Muscle layer of duodenum (tissue), 2 donors: ENCODE measurements around the gene CGB1.
A peak's percentile ranks its signal among the peaks of the same experiment; 100 is the strongest.

Experiments used
- H3K27ac ChIP-seq: one replicate; pipeline ENCODE4 v1.7.0; 2013; ENCODE audit warnings: mild to moderate bottlenecking, low read length
- H3K27me3 ChIP-seq: one replicate; pipeline ENCODE4 v1.7.0; 2013; ENCODE audit warnings: low read depth, mild to moderate bottlenecking, control low read depth, low read length
- H3K36me3 ChIP-seq, 2 donors: one replicate each; pipeline ENCODE4 v1.7.0; 2013; ENCODE audit warnings: low read length in 2 of 2, control low read depth in 1 of 2, mild to moderate bottlenecking in 1 of 2; ENCODE audit not compliant: insufficient read depth in 2 of 2, control insufficient read depth in 1 of 2
- H3K4me1 ChIP-seq, 2 donors: one replicate each; pipeline ENCODE4 v1.7.0; 2013; ENCODE audit warnings: low read length in 2 of 2, mild to moderate bottlenecking in 2 of 2, control low read depth in 1 of 2, moderate library complexity in 1 of 2; ENCODE audit not compliant: insufficient read depth in 2 of 2, control insufficient read depth in 1 of 2
- H3K4me3 ChIP-seq, 2 donors: one replicate each; pipeline ENCODE4 v1.7.0; 2013; ENCODE audit warnings: low read length in 2 of 2, low read depth in 1 of 2, mild to moderate bottlenecking in 1 of 2
- H3K9me3 ChIP-seq, 2 donors: one replicate each; pipeline ENCODE4 v1.7.0; 2013; ENCODE audit warnings: low read length in 2 of 2, control low read depth in 1 of 2, mild to moderate bottlenecking in 1 of 2; ENCODE audit not compliant: control insufficient read depth in 1 of 2
- donor health status: healthy.

CGB1 gene

DNA sequence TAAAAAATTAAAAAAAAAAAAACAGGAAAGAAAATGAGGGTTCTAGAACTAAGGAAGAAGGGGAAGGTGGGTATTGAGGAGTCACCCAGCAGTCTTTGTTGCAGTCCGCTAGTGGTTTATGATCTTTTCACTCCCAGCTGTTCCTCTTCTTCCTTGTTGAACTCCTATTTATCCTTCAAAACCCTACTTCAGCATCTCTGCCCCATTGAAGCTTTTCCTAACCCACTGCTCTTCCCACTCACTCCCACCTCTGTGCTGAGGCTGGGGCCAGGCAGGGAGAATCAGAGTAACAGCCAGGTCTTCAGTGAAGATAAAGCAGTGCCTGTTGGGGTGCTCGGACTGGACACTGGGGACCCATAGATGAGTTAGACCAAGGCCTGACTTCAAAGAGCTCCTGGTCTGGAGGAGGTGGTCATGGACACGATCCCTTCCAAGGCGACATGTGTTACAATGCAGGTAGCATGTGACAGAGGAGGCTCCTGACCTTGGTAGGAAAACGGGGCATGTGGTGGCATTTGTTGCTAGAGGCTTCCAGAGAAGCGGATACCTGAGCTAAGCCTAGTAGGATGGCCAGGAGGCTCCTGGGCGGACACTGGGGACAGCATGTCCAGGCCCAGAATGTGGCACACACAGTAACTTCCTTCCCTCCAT lies 31.6 kb downstream of the CGB1 start:
- H3K27ac ChIP-seq, result no peak overlapping the region
- H3K4me3 ChIP-seq, result no peak overlapping the region
- H3K4me1 ChIP-seq, result no peaks in the 10 kb centered on the region
- peaks cover 27 to 55% of the 10 kb centered on the region in 2 donors for H3K36me3 ChIP-seq
- H3K27me3 ChIP-seq, result no peaks in the 10 kb centered on the region
- no peaks in the 10 kb centered on the region for H3K9me3 ChIP-seq

DNA sequence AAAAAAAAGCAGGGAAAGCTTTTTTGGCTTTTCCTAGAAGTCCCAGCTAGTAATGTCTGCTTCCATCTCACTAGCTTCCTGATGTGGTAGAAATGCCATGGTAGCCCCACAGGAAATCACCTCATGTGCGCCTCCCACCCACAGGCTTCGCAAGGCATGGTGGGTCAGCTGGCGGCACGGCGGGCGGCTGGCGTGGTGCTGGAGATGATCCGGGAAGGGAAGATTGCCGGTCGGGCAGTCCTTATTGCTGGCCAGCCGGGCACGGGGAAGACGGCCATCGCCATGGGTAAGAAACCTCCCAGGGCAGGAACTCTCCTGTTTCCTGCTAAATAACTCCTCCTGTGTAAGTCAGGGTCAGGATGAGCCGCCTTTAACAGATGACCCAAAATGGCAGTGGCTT lies 32.6 kb downstream of the CGB1 start:
- H3K9me3 ChIP-seq, result no peaks in the 10 kb centered on the region
- H3K36me3 ChIP-seq, result peaks cover 31 to 46% of the 10 kb centered on the region in 2 donors
- no peak overlapping the region for H3K27ac ChIP-seq
- no peaks in the 10 kb centered on the region for H3K4me1 ChIP-seq
- no peak overlapping the region for H3K4me3 ChIP-seq
- no peaks in the 10 kb centered on the region for H3K27me3 ChIP-seq

DNA sequence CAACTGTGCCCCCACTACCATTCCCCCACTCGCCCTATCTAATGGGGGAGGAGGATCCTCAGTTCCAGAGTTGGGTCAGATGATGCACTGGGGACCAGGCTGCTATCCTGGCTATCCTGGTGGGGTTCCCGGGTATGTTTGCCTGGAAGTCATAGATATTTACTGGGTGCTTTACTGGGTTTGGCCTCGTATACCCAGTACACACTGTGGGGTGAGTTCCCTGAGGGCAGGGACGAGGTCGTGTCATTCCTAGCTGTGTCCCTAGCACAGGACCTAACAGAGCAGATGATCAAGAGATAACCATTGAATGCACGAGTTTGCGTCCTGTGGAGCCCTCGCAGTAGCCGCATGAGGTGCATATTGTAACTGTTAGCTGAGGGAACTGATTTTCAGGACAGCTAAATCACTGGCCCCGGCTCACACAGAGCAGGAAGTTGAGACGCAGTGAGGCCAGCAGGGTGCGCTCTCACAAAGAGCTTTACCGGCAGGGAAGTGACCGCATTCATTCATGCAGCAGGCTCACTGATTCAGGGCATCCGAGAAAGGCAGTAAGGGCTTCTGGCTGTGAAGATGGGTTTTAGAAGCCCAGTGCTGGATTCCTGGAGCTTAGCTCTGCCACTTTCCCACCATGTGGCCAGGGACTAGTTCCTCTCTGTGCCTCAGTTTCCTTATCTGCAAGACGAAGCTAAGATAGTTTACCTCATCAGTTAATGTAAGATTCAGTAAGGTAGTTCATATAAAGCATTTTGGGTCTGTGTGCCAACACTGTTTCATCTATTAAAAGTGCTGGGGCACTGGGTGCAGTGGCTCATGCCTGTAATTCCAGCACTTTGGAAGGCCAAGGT lies 37.0 kb downstream of the CGB1 start:
- no peak overlapping the region for H3K27ac ChIP-seq
- no peaks in the 10 kb centered on the region for H3K9me3 ChIP-seq
- peaks cover 0 to 3% of the 10 kb centered on the region in 2 donors for H3K4me1 ChIP-seq
- peaks cover 8 to 17% of the 10 kb centered on the region in 2 donors for H3K36me3 ChIP-seq
- no peak overlapping the region for H3K4me3 ChIP-seq
- H3K27me3 ChIP-seq, result no peaks in the 10 kb centered on the region

- Histone ChIP-seq H3K27ac (no peak overlapping the region), H3K27me3 (no peaks in the 10 kb centered on the region), H3K36me3 (peaks cover under 1 to 4% of the 10 kb centered on the region in 2 donors), H3K9me3 (no peaks in the 10 kb centered on the region), H3K4me1 (peaks cover 0 to 12% of the 10 kb centered on the region in 2 donors), H3K4me3 (no peak overlapping the region)
Measured at GRCh38 chr19:48997972-48998371, 38.7 kb downstream of the CGB1 start.

DNA sequence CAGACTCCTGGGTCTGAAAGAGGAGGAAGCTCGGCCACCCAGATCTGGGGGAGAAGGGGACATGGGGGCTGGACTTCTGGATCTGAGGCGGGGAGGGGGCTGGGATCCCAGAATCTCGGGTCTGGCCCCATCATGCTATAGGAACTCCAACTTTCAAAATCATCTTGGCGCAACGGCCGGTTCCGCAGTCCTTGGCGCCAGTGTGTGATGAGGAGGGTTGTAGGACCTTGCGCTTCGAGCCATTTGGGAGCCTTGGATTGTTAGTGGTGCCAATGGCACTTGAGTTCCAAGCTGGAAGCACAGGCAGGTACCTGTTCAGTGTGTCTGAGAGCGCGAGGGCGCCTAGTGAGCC lies 42.7 kb downstream of the CGB1 start:
- Histone ChIP-seq H3K27ac (peak overlapping the region; percentile 90), H3K4me3 (peak overlapping the region; percentile 87 to 92), H3K27me3 (no peaks in the 10 kb centered on the region), H3K4me1 (peaks cover 5 to 32% of the 10 kb centered on the region in 2 donors), H3K36me3 (peaks cover 0 to 7% of the 10 kb centered on the region in 2 donors), H3K9me3 (no peaks in the 10 kb centered on the region)

DNA sequence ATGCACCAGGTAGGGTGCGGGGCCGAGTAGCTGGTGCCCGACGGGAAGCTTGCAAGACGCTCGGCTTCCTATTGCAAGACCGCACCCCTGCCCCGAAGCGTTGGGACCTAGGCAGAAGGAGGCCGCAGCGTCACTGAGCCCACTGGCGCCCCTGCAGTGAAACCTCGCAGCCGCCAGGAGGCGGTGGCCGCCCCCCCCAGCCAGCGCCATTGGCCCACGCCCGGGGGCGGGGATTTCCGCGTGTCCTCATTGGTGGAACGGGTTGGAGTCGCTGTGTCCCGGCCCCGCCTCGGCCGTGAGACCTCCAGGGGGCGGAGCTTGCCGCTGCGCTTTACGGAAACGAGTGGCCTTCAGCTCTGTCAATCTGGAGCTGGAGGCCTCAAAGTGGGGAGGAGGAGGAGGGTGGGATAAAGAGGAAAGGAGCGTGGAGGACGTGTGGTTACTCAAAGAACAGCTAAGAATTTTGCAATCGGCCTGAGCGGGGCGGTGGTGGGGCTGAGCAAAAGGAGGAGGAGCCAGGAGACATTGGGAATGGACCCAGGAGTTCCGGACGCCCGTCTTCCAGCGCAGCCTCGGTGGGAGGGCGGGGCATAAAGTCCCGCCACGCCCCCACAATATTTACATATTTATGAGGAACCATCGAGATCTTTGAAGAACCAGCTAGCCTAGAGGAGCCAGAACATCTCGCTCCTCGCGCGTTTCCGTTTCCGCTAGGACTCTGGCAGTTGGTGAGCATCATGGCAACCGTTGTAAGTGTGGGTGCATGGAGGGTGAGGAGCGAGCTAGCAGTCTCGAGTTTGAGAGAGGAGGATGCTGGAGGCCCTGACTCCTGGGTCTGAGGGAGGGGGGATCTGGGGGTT lies 43.3 kb downstream of the CGB1 start, which contains the start of the genes GYS1 and RUVBL2:
Gene GYS1 (minus strand): TSS at position 135 of the 860 bp plus-strand sequence. CDS start 197 bp downstream, outside the sequence.
Gene RUVBL2 (plus strand): TSS at position 713 of the 860 bp plus-strand sequence. CDS start 25 bp downstream, at position 738.
- H3K27me3 ChIP-seq, result no peaks in the 10 kb centered on the region
- peaks cover 5 to 32% of the 10 kb centered on the region in 2 donors for H3K4me1 ChIP-seq
- peaks cover 0 to 14% of the 10 kb centered on the region in 2 donors for H3K36me3 ChIP-seq
- H3K4me3 ChIP-seq, result peak within 1 kb of the TSS; percentile 87 to 92
- H3K27ac ChIP-seq, result peak within 1 kb of the TSS; percentile 98
- H3K9me3 ChIP-seq, result no peaks in the 10 kb centered on the region

- Histone ChIP-seq H3K27ac (peak overlapping the region; percentile 98), H3K9me3 (no peaks in the 10 kb centered on the region), H3K36me3 (peaks cover 0 to 19% of the 10 kb centered on the region in 2 donors), H3K27me3 (no peaks in the 10 kb centered on the region), H3K4me3 (peak overlapping the region; percentile 87 to 92), H3K4me1 (peaks cover 5 to 32% of the 10 kb centered on the region in 2 donors)
Measured at GRCh38 chr19:48992581-48993174, 44.0 kb downstream of the CGB1 start.

DNA sequence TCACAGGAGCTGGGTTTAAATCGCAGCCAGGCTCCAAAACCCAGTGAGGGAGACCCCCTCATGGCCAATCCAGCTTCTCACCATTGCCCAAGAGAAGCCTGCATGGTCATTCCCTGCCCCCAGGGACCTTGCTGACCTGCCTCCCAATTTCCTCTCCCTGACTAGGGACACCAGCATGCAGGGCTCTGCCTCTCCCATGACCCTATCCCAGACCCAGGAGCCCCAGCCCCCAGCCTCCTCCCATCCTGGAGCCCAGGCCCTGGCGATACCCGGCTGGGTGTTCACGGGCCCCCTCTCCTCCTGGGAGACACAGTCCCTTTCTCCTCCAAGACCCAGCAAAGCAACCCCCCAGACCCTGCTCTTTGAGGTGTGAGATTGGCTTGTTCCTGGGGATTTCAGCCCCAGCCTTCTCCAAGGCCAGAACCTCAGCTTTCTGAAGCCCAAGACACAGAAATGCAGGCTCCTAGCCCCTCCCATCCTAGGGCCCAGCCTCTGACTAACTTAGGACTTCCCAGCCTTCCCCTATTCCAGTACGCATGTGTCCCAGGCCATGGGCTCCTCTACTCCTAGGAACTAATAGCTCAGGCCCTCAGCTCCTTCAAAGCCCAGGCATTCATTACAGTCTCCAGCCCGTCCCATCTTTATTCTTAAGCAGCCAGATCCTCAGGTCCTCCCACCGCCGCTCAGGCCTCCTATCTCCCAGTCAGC lies 44.7 kb downstream of the CGB1 start:
- peaks cover 0 to 19% of the 10 kb centered on the region in 2 donors for H3K36me3 ChIP-seq

GRCh38 chr19:48991011-48991609 lies 45.6 kb downstream of the CGB1 start:
- Histone ChIP-seq H3K9me3 (no peaks in the 10 kb centered on the region), H3K4me3 (no peak overlapping the region), H3K4me1 (peaks cover 5 to 32% of the 10 kb centered on the region in 2 donors), H3K27ac (no peak overlapping the region), H3K36me3 (peaks cover 0 to 24% of the 10 kb centered on the region in 2 donors), H3K27me3 (no peaks in the 10 kb centered on the region)

More for the DNA sequence above, 44.7 kb downstream of the CGB1 start:
- Histone ChIP-seq H3K4me1 (peaks cover 5 to 32% of the 10 kb centered on the region in 2 donors), H3K9me3 (no peaks in the 10 kb centered on the region), H3K27me3 (no peaks in the 10 kb centered on the region), H3K27ac (peak overlapping the region; percentile 98), H3K4me3 (peak overlapping the region; percentile 87 to 92)

- peaks cover 5 to 32% of the 10 kb centered on the region in 2 donors for H3K4me1 ChIP-seq
- H3K4me3 ChIP-seq, result no peak overlapping the region
- H3K27ac ChIP-seq, result no peak overlapping the region
- no peaks in the 10 kb centered on the region for H3K27me3 ChIP-seq
- peaks cover 2 to 31% of the 10 kb centered on the region in 2 donors for H3K36me3 ChIP-seq
- no peaks in the 10 kb centered on the region for H3K9me3 ChIP-seq
Measured at GRCh38 chr19:48990400-48990799, 46.3 kb downstream of the CGB1 start.
